NCI-H524 treated with DMSO at 0.1 percent for 48 hours (cell line): ENCODE measurements around the gene SSH2.
"Not testable (repeated sequence)": the region's sequence is repeated elsewhere in the genome, so short reads cannot be mapped to it uniquely, and the experiment has no call there.

Experiments
- DNase-seq: peaks from one replicate; lab custom pipeline; 2025; lab: John Stamatoyannopoulos, UW

The SSH2 gene

DNA sequence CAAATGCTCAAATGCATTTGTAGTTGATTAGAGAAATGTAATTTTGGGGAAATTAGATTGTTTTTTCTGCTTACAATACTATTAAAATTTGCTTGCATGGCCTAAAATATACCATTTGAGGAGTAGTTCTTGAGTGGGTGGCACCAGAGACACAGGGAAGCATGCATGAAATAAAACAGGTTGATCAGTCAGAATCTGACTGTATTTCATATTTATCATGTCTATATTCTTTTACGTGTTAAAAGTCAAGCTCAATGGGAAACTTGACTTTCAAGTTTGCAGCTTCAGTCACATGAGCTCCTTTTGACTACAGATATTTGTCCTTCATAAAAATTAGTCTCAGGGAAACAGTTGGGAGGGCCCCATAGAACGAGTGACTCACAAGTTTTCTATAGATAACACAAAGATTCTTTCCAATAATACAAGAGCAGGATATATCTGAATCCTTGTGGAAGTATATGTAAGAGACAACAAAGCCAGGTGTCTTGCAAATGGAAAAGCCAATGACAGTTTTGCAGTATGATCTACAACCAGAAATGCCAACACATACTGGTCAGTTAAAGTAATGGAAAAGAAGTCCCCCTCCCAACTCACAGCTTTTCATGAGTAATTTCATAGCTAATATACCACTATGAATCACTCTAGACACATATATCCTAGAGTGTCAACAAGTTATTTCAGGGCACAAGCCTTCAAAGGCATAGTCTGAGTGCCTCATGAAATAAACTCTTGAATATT is 265.1 kb downstream of the SSH2 start:
- DNase-seq = no peak

DNA sequence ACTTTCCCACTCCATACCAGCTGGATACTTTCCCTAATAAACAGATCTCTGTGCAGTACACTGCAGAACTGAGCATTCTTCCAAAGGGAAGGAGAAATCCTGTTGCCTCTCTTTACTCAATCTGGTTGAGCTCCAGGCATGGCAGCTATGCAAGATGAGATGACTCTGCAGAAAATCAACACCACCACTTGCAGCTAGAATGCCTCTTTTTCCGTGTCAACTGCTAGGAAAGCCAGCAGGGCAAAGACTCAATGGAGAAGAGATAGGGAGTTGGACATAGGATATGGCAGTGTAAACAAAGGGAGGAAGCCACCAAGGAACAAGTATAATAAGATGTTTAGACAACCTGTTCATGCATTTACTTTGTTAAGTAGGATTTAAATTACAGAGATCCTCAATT is 266.9 kb downstream of the SSH2 start:
- no peak for DNase-seq

DNA sequence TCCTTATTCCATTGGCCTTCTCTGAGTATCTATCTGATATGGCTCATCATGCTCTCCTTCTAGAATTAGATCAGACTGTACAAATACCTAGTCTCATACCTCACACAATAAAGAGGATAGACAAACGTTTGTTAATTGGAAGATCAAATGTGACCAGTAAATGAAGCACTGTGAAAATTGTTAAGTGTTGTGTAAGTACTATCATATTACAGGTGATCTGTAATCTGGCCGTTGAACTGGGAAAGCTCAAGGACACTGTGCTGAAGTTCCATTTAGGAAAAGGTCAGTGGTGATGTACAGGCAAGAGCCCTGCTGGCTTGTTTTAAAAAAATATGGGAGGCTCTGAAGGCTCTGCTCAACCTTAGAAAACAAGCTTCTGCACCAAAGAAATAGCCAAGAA is 268.8 kb downstream of the SSH2 start:
- DNase-seq = peak; percentile 47

DNA sequence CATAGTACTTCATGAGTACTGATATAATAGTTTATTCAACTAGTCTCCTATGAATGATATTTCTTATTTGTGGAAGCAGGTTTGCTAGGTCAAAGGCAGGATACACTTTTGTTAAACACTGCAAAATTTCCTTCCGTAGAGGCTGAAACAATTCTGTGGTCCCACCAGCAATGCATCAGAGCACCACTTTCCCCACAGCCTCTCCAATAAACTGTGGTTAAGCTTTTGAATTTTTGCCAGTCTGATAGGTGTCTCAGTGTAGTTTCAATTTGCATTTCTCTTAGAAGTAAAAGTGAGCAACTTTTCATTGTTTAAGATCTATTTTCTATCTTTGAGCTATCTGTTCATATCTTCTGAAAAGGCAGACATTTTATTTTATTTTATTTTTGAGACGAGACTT is 270.9 kb downstream of the SSH2 start:
- DNase-seq = no peak

DNA sequence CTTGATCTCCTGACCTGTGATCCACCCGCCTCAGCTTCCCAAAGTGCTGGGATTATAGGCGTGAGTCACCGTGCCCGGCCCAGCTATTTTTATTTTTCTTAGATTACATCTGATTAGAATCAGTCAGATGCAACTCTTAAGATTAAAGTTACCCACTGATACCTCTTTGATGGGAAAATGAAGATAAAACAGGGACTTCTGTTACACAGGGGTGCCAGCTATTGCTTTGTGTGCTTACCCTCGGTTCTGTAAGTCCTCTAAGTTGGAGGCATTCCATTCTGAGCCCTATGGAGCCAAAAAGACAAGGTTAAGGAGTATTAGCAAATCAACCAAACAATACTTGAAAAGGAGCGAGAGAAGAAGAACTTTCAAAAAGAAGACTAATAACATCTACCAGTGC is 274.7 kb downstream of the SSH2 start:
- DNase-seq = no peak

DNA sequence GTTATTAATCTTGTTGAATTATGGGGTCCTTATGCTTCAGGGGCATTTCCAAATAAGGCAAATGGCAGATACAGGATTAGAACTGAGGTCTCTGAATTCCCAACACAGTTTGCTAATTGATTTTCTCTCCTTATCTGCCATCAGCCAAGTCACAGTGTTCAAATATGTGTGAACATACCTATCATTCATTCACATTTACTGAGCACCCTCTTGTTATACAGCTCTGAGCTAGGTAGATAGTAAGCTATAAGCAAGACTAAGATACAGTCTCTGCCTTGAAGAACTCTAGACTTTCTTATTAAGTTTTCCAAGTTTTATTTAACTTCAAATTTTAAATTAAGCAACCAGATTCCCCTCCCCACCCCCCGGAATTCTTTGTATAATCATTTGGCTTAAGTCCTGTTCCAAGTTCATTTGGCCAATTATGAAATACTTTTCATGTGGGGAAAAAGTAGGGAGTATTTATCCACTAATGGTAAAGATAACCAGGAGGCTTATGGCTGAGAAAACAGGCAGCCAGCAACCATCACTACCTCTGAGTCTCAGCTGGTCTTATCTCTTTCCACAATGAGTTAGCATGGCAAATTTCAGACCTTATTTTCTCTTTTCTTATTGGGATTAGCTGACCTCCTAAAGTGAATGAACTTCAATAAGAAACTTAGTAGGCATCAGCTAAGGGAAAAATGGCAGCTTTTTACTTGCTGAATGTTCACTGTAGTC is 275.9 kb downstream of the SSH2 start:
- DNase-seq = no peak

DNA sequence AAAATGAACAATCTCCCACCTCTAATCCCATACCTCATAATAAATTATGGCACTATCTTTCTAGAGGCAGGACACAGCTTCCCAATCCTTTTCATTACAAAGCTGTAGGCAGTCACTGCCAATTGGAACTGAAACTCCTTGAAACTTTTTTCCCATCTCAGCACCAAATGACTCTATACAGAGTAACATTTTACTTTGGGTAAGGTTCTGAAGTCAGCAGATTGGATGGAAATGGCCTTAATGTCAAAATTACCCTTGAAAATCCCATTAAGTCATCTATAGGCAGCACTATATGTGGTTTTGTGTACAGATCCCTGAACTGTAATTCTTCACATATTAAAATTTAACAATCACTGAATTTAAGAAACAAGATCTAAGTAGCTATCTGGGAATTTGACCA is 277.1 kb downstream of the SSH2 start:
- DNase-seq = no peak

DNA sequence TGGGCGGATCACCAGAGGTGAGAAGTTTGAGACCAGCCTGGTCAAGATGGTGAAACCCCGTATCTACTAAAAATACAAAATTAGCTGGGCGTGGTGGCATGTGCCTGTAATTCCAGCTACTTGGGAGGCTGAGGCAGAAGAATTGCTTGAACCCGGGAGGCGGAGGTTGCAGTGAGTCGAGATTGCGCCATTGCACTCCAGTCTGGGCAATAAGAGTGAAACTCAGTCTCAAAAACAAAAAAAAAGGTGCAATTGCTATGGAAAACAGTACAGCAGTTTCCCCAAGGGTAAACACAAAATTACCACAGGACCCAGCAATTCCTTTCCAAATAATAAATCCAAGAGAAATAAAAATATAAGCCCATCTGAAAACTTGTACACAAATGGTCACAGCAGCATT is 278.1 kb downstream of the SSH2 start:
- DNase-seq = not testable (repeated sequence)

DNA sequence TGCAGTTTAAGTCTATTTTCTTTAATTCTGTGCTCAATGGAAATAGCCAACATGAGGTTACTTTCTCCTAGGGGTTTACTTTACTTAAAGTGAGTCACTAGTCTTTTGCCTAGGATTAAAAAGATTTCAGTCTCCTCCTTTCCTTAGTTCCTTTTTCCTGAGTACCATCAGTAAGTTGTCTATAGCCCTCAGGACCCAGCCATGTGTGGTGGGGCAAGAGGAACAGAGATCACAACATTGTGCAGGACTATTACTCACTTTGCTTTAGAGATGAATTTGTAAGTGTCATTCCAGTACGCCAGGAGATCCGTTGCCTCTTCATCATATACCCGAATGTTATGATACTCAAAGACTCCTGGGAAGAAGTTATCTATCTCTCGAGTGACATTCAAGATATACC is 279.6 kb downstream of the SSH2 start:
- DNase-seq = no peak

DNA sequence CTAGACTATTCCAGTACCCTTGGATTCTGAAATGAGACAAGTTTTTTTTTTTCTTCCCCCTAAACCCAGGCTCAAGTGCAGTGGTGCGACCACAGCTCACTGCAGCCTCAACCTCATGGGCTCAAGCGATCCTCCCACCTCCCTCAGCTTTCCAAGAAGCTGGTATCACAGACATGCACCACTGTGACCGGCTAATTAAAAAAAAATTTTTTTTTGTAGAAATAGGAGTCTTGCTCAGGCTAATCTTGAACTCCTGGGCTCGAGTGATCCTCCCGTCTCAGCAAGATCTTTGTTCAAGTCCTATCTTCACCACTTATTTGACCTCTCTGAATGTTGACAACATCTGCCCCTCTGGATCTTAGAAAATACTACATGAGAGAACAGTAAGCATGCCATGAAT is 280.7 kb downstream of the SSH2 start:
- no peak for DNase-seq

DNA sequence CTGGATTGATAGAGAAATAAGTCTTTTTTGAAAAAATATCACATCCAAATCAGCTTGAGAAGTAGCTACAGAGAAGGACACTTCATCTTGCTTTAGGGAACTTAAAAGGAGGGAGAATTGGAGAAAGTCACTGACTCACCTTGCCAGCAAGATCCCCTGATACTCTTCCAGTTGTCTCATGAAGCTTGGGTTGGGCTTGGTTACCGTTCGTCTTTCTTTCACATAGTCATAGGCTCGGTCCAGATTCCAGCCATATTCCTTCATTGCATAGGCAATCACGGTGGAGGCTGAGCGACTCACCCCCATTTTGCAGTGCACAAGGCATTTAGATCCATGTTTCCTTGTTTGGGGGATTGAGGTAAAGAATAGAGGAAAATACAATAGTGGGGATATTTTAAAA is 282.0 kb downstream of the SSH2 start:
- no peak for DNase-seq

DNA sequence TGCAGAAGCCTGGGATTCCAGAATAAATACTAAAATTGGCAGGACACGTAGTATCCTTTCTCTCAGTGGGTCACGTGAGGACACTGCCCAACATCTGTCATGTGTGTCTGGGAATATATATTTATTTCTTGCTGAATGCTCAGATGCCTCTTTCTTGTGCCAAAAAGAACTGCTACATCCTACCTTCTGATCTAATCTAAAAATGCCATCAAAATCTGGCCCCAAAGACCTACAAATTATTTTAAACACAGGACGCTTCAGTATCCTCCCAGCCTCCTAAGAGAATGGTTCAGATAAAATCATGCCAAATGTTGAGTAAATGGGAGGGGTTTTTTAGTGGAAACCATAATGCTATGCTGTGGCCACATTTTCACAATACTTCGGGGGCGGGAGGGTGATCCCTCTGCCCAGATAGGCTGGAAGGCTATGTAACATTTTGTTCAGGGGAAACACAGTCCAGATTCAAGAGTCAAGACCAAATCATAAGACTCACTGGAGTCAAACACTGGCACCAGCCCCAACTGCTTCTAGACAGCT is 284.4 kb downstream of the SSH2 start:
- no peak for DNase-seq

DNA sequence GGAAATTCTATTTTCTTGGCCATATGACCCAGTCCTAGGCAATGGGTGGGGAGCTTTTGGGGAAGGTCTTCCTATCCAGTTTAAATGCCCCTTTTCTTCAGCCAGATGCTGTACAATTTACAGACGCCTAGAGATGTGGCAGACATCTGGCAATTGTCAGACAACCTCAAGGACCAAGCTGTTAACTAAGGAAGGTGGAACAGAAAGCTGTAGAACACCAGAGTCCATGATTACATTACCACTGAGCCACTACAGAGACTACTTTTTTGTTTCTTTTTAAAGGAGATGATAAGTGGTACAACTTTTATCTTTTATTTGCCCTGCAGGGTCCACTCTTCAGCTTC is 286.2 kb downstream of the SSH2 start:
- DNase-seq = peak; percentile 68

DNA sequence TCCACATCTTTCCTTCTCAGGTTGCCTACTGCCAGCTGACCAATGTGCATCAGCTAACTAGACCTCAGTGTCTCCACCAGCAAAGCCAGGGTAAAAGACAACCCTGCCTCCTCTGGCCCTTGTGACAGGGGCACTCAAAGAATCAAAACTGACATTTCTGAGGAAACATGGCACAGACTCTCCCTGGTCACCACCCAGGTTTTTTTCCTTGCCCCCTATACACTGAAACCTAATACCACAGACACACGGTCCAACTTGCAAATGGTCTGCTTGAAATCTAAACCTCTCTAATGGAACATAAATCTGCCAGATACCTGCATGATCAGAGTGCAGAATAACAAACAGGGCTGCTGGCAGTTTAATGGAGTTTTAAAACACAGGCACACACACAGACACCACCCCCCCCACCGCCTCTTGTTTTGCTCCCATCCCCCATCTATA is 287.8 kb downstream of the SSH2 start:
- peak; percentile 81 for DNase-seq

DNA sequence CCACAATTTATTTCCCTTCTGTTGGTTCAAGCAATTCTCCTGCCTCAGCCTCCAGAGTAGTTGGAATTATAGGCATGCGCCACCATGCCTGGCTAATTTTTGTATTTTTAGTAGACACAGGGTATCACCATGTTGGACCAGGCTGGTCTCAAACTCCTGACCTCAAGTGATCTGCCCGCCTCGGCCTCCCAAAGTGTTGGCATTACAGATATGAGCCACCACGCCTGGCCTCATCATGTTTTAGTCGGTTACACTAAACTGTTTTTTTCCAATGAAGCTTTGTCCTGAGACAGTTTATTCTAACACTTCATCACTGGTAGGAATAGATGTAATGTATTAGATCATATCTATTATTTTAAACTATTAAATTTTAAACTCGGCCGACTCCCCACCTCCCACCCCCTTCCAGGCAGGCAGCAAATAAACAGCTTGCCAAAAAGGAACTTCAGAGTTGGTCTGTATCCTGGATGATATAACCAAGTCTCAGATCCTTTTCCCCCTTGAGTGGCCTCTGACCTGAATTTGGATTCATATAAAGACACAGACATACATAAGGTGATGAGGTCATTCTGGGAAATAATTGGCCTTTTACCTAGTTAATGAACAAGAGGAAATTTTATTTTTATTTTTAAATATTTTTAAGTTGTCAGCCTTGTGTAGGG is 288.9 kb downstream of the SSH2 start:
- DNase-seq = no peak

DNA sequence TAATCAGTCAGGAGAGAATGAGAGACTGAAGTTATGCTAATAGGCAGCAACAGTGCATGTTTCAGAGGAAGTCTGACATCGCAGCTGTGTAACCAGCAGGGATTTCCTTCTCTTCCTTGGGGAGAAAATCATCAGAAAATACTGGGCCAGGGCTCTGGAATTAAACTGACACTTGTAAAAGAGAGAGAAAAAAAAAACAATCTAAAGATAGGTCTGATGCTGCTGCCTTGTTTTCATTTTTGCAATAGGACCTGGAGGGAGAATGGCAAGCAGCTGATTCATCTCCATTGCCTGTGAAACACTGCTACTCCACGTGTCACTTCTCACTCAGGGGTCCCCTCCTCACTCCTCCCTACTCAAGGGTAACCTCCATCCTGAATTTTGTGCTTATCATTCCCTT is 289.6 kb downstream of the SSH2 start:
- no peak for DNase-seq

DNA sequence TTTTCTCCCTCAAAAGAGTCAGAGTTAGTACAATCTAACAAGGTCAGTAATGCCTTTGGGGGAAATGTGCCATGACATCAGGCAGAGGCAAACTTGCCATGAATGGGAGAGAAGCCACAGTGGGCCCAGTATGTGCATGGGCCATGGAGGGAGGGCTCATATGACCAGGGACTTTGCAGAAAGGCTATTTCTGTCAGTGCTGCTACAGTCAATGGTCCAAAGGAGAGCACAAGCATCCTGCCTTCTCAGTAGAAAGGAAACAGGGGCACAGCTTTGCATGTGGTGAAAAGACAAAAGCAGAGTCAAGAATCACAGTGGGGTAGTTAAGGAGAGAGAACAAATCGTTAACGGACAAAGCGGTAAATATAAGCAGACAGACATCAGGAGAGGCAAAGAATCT is 296.1 kb downstream of the SSH2 start:
- DNase-seq = no peak

DNA sequence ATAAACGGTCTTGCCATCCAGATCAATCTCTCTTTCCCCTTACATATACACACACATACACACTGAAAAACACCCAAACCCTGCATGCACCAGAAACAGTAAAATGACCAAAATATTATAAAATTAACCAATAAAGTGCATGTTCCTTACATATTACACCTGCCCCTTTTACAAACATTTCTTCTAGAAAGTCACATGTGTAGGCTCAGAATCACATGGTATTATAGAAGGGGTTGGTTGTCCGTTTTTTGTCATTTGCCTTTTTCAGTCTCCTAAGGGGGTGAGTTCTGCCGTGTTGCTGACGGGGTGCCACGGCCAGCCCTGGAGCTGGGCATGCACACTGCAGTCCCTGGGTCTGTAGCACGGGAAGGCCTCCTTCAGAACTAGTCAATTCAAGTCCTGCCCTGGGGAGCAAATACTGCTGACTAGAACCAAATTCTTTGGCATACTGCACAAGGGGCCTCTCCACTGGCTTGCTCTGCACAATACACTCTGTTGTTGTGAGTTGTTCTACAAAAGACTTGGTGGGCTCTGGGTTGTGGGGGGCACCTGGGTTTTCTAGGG is 299.3 kb downstream of the SSH2 start:
- no peak for DNase-seq

DNA sequence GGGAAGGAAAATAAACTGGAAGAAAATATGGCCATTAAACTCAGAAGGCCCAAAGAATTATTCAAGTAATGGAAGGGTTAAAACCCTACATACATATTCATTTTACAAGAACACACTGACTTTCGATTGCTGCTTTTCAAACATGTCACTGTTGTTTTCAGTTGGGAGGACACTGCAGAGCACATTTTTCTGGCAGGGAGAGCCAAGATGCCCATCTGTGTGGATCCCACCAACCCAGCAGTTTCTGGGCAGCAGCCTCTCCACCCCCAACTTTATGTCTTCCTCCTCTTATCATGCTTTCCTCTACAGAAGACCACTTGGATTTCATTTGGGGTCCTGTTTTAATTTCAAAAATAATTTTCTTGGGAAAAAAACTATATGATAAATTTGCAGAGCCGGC is 300.2 kb downstream of the SSH2 start:
- DNase-seq = no peak

DNA sequence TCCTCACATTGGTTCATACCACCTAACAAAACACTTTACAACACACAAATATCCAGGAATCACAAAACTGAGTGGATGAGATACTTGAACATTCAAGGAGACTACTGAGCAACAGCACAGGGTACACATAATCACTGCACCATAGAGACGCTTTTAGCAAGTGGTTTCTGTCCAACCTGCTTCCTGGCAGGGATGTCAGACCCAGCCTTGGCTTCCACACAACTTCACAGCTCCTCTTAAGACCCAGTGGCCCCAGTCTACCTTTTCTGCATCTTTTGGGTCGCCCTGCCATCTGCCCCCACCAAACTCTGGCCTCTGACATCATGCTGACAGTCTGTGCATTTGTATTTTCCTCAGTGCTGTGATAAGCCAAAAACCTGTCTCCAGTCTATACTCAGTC is 301.4 kb downstream of the SSH2 start:
- no peak for DNase-seq

DNA sequence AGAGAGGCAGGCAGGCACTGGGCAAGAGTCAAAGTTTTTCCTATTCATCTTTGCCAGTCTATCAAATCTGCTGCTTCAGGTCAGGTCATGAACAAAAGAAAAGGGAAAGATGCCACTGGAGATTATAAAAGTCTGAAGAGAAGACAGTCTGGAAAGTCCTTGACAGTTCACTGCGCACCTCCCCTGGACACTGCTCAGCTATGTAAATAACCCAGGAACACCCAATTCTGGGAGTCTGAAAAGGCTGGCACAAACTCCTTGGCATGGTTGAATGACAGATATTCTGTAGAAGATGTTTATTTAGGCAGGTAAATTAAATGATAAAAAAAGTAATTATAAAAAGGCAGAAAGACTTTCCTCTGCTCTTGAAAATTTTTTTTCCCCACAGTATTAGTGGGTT is 302.1 kb downstream of the SSH2 start:
- no peak for DNase-seq

DNA sequence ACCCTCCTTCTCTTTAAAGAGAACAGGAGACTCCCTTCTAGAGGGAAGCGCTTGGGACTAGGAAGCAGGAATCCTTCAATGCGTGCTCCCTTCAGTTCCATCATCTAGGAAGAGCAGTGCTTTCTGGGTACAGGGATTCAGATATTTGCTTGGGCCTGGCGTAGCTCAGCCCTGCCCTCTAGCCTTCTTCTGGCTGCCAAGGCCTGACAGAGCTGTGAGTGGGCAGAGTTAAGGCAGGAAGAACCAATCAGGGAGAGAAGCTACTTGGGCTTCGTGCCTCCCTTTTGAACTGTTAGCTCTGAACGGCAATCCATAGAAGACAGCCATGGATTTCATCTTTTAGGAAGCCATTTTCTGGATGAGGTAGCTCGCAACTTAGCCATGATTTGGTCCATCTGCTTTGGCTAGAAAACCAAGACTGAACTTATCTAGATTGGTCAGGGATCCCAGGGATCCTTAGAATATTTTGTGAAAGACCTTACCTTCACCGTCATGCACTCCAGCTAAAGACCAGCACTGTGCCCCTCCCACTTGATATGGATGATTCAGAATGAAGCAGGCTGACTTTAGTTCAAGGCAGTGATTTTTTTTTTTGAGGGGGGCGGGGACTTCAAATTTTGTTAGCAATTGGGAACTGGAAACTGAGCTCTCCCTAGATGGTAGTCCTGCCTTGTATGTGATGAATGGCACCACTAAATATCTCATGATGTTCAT is 304.8 kb downstream of the SSH2 start:
- no peak for DNase-seq
